ENCODE measurements around the gene CORO2A.

CORO2A gene

GRCh38 chr9:98172604-98173003, 19.8 kb downstream of the CORO2A start:
- DNase-seq (ENCODE audit: low spot score) (no peak), FAIRE-seq (no peak)

- no peak for DNase-seq (ENCODE audit: low spot score)
- FAIRE-seq, result no peak
Measured at GRCh38 chr9:98171176-98171925, 21.1 kb downstream of the CORO2A start.

GRCh38 chr9:98168941-98169488, 23.4 kb downstream of the CORO2A start:
- DNase-seq (ENCODE audit: low spot score) (peak; percentile 91), FAIRE-seq (peak; percentile 30)

- FAIRE-seq (no peak), DNase-seq (ENCODE audit: low spot score) (no peak)
Measured at GRCh38 chr9:98168153-98168780, 24.2 kb downstream of the CORO2A start.

GRCh38 chr9:98164912-98165311, 27.5 kb downstream of the CORO2A start:
- DNase-seq (ENCODE audit: low spot score) (no peak), FAIRE-seq (no peak)

- DNase-seq (ENCODE audit: low spot score), result no peak
- FAIRE-seq, result no peak
Measured at GRCh38 chr9:98162613-98163012, 29.8 kb downstream of the CORO2A start.

GRCh38 chr9:98161851-98162250, 30.6 kb downstream of the CORO2A start:
- no peak for FAIRE-seq
- no peak for DNase-seq (ENCODE audit: low spot score)

- FAIRE-seq, result no peak
- DNase-seq (ENCODE audit: low spot score), result no peak
Measured at GRCh38 chr9:98159790-98160189, 32.6 kb downstream of the CORO2A start.

GRCh38 chr9:98159301-98159700, 33.1 kb downstream of the CORO2A start:
- DNase-seq (ENCODE audit: low spot score) (no peak), FAIRE-seq (no peak)

- no peak for FAIRE-seq
- DNase-seq (ENCODE audit: low spot score), result no peak
Measured at GRCh38 chr9:98158071-98158831, 34.2 kb downstream of the CORO2A start.

- FAIRE-seq (no peak), DNase-seq (ENCODE audit: low spot score) (no peak)
Measured at GRCh38 chr9:98157372-98157771, 35.1 kb downstream of the CORO2A start.

- DNase-seq (ENCODE audit: low spot score), result no peak
- no peak for FAIRE-seq
Measured at GRCh38 chr9:98154678-98155077, 37.8 kb downstream of the CORO2A start.

GRCh38 chr9:98152526-98152925, 39.9 kb downstream of the CORO2A start:
- FAIRE-seq (no peak), DNase-seq (ENCODE audit: low spot score) (no peak)

GRCh38 chr9:98150721-98151120, 41.7 kb downstream of the CORO2A start:
- no peak for DNase-seq (ENCODE audit: low spot score)
- FAIRE-seq, result no peak

- no peak for FAIRE-seq
- no peak for DNase-seq (ENCODE audit: low spot score)
Measured at GRCh38 chr9:98150164-98150563, 42.3 kb downstream of the CORO2A start.

- no peak for DNase-seq (ENCODE audit: low spot score)
- no peak for FAIRE-seq
Measured at GRCh38 chr9:98149422-98149821, 43.0 kb downstream of the CORO2A start.

- no peak for FAIRE-seq
Measured at GRCh38 chr9:98148486-98148885, 44.0 kb downstream of the CORO2A start.

GRCh38 chr9:98147582-98147981, 44.9 kb downstream of the CORO2A start:
- DNase-seq (ENCODE audit: low spot score) (no peak), FAIRE-seq (no peak)

More at GRCh38 chr9:98148486-98148885, 44.0 kb downstream of the CORO2A start:
- no peak for DNase-seq (ENCODE audit: low spot score)

GRCh38 chr9:98146101-98146991, 46.1 kb downstream of the CORO2A start:
- no peak for FAIRE-seq
- no peak for DNase-seq (ENCODE audit: low spot score)

GRCh38 chr9:98144631-98145030, 47.8 kb downstream of the CORO2A start:
- FAIRE-seq (no peak), DNase-seq (ENCODE audit: low spot score) (no peak)

GRCh38 chr9:98144076-98144475, 48.4 kb downstream of the CORO2A start:
- FAIRE-seq (no peak), DNase-seq (ENCODE audit: low spot score) (no peak)

Measured in urothelium cell line (cell line).